H1 (cell line): Measurements from ENCODE around the gene RAB24. TPM values are rescaled to one million over a fixed set of nuclear protein-coding genes. Genes with fewer than 3 reads are reported as not detected.

Experiments used
- CTCF ChIA-PET: fragments of 300-600 bp; sonication (Branson Sonifier 250); formaldehyde crosslinking; loops from one replicate; lab custom pipeline; 2021; ENCODE audit not compliant: partially characterized antibody; lab: Charles Lee
- POLR2A ChIA-PET: fragments of 300-600 bp; sonication (Branson Sonifier 250); formaldehyde crosslinking; loops from one replicate; lab custom pipeline; 2021; ENCODE audit warnings: inconsistent platforms; ENCODE audit not compliant: partially characterized antibody; lab: Charles Lee
- DNase-seq, 2 experiments: peaks; one replicate each; pipeline versions ENCODE4 v3.0.0 to v3.0.0-alpha.2; 2010 to 2022; ENCODE audit warnings: low spot score in 2 of 2, low read depth in 1 of 2, mixed read lengths in 1 of 2
- FAIRE-seq: peaks from 2 replicates; lab custom pipeline; 2011; peaks lifted over from hg19 to GRCh38; lab: Jason Lieb, UNC
- H2AFZ ChIP-seq: 2 replicates; pipeline ENCODE4 v1.8.1; 2012; ENCODE audit warnings: low read length, inconsistent platforms
- H2AK5ac ChIP-seq: 2 replicates; pipeline ENCODE4 v1.6.1; 2013; ENCODE audit warnings: low read depth, low read length
- H2BK120ac ChIP-seq: replicated peaks from 2 replicates; pipeline ENCODE3; 2013; ENCODE audit warnings: low read depth, low read length, inconsistent platforms
- H2BK12ac ChIP-seq: 2 replicates; pipeline ENCODE4 v1.6.1; 2013; ENCODE audit warnings: low read depth, low read length
- H2BK15ac ChIP-seq: 2 replicates; pipeline ENCODE4 v1.6.1; 2013; ENCODE audit warnings: low read length
- H2BK20ac ChIP-seq: 2 replicates; pipeline ENCODE4 v1.6.1; 2013; ENCODE audit warnings: low read length
- H2BK5ac ChIP-seq: 2 replicates; pipeline ENCODE4 v1.6.1; 2013; ENCODE audit warnings: low read depth, low read length
- H3K14ac ChIP-seq: 2 replicates; pipeline ENCODE4 v1.6.1; 2013; ENCODE audit warnings: inconsistent platforms; ENCODE audit not compliant: insufficient read length
- H3K18ac ChIP-seq: 2 replicates; pipeline ENCODE4 v1.6.1; 2013; ENCODE audit warnings: low read length; ENCODE audit errors: extremely low read depth
- H3K23ac ChIP-seq: 2 replicates; pipeline ENCODE4 v1.6.1; 2013; ENCODE audit warnings: inconsistent platforms; ENCODE audit not compliant: insufficient read length
- H3K23me2 ChIP-seq: 2 replicates; pipeline ENCODE4 v1.6.1; 2013; ENCODE audit warnings: low read depth, low read length
- H3K27ac ChIP-seq: 2 replicates; pipeline ENCODE4 v1.6.1; 2011; ENCODE audit warnings: low read depth, low read length, inconsistent platforms
- H3K27me3 ChIP-seq, 4 experiments: replicated peaks in 1 of 4; 1 replicate in 1 of 4; 2 replicates in 3 of 4; pipeline versions ENCODE4 v1.6.1 to v1.8.1; 2011 to 2013; ENCODE audit warnings: low read length in 3 of 4, mild to moderate bottlenecking in 3 of 4, inconsistent platforms in 2 of 4, mixed read lengths in 2 of 4, moderate library complexity in 1 of 4; ENCODE audit not compliant: control insufficient read depth in 3 of 4, insufficient read depth in 3 of 4; ENCODE audit errors: extremely low read depth in 1 of 4
- H3K36me3 ChIP-seq, 4 experiments: 2 replicates each; pipeline versions ENCODE4 v1.6.1 to v1.8.1; 2011 to 2013; ENCODE audit warnings: mild to moderate bottlenecking in 4 of 4, low read length in 3 of 4, moderate library complexity in 2 of 4, control low read depth in 1 of 4, inconsistent platforms in 1 of 4; ENCODE audit not compliant: insufficient read depth in 4 of 4, control insufficient read depth in 2 of 4
- H3K4ac ChIP-seq: replicated peaks from 2 replicates; pipeline ENCODE3; 2013; ENCODE audit warnings: low read length, low read depth, mixed read lengths, inconsistent platforms; ENCODE audit not compliant: insufficient read length
- H3K4me1 ChIP-seq, 4 experiments: replicated peaks in 1 of 4; 1 replicate in 1 of 4; 2 replicates in 3 of 4; pipeline versions ENCODE4 v1.6.1 to v1.8.1; 2011 to 2013; ENCODE audit warnings: low read length in 3 of 4, inconsistent platforms in 2 of 4, mixed read lengths in 1 of 4; ENCODE audit not compliant: insufficient read depth in 4 of 4, control insufficient read depth in 3 of 4
- H3K4me2 ChIP-seq, 2 experiments: 2 replicates each; pipeline versions ENCODE4 v1.6.1 to v1.8.1; 2011 to 2013; ENCODE audit warnings: low read depth in 2 of 2, low read length in 2 of 2, control low read depth in 1 of 2, inconsistent platforms in 1 of 2, mild to moderate bottlenecking in 1 of 2; ENCODE audit not compliant: insufficient read depth in 1 of 2
- H3K4me3 ChIP-seq, 4 experiments: fragments of 200-600, 300-600 bp in 1 of 4; sonication (generic), shearing (Covaris generic), sonication (Bioruptor Twin) in 1 of 4; 2 replicates each; pipeline versions ENCODE4 v1.5.1 to v1.8.1; 2011 to 2016; ENCODE audit warnings: low read length in 4 of 4, low read depth in 3 of 4, control low read depth in 2 of 4, inconsistent platforms in 2 of 4, mild to moderate bottlenecking in 2 of 4, mixed read lengths in 1 of 4, moderate library complexity in 1 of 4; ENCODE audit not compliant: insufficient read depth in 2 of 4; ENCODE audit errors: extremely low read depth in 1 of 4
- H3K56ac ChIP-seq: replicated peaks from 2 replicates; pipeline ENCODE3; 2013; ENCODE audit warnings: low read depth, mild to moderate bottlenecking, mixed read lengths, low read length, inconsistent platforms; ENCODE audit not compliant: insufficient read length
- H3K79me1 ChIP-seq: 2 replicates; pipeline ENCODE4 v1.6.1; 2013; ENCODE audit warnings: low read depth, low read length, control low read depth
- H3K79me2 ChIP-seq, 2 experiments: 2 replicates each; pipeline versions ENCODE4 v1.6.1 to v1.8.1; 2012 to 2013; ENCODE audit warnings: low read length in 2 of 2, mild to moderate bottlenecking in 2 of 2, inconsistent platforms in 1 of 2; ENCODE audit not compliant: insufficient read depth in 2 of 2, control insufficient read depth in 1 of 2
- H3K9ac ChIP-seq, 4 experiments: replicated peaks in 1 of 4; 1 replicate in 1 of 4; 2 replicates in 3 of 4; pipeline versions ENCODE4 v1.6.1 to v1.8.1; 2011 to 2013; ENCODE audit warnings: low read depth in 3 of 4, low read length in 3 of 4, control low read depth in 2 of 4, mild to moderate bottlenecking in 2 of 4, moderate library complexity in 2 of 4, inconsistent platforms in 1 of 4; ENCODE audit errors: extremely low read depth in 1 of 4
- H3K9me3 ChIP-seq, 2 experiments: 2 replicates each; pipeline versions ENCODE4 v1.6.1 to v1.8.1; 2012 to 2013; ENCODE audit warnings: mild to moderate bottlenecking in 2 of 2, moderate library complexity in 2 of 2, control low read depth in 1 of 2, inconsistent platforms in 1 of 2, low read depth in 1 of 2, low read length in 1 of 2, mixed read lengths in 1 of 2; ENCODE audit not compliant: insufficient read depth in 2 of 2
- H4K20me1 ChIP-seq, 2 experiments: replicated peaks in 1 of 2; 2 replicates each; pipeline versions ENCODE3 to v1.8.1; 2011 to 2013; ENCODE audit warnings: inconsistent platforms in 2 of 2, low read length in 2 of 2, mild to moderate bottlenecking in 1 of 2; ENCODE audit not compliant: insufficient read depth in 2 of 2, control insufficient read depth in 1 of 2
- H4K5ac ChIP-seq: 2 replicates; pipeline ENCODE4 v1.6.1; 2013; ENCODE audit warnings: low read length, low read depth, mixed read lengths, inconsistent platforms; ENCODE audit not compliant: insufficient read length
- H4K8ac ChIP-seq: 2 replicates; pipeline ENCODE4 v1.8.0; 2013; ENCODE audit warnings: mild to moderate bottlenecking, moderate library complexity, low read length, inconsistent platforms; ENCODE audit not compliant: insufficient read depth; ENCODE audit errors: extremely low read depth
- H4K91ac ChIP-seq: replicated peaks from 2 replicates; pipeline ENCODE3; 2013; ENCODE audit warnings: low read length, mixed read lengths, inconsistent platforms; ENCODE audit not compliant: insufficient read length
- BACH1 ChIP-seq: IDR thresholded peaks from 2 replicates; pipeline ENCODE4 v1.6.1; 2012; ENCODE audit warnings: low read length, improper control_type of control experiment
- MAX ChIP-seq: IDR thresholded peaks from 2 replicates; pipeline ENCODE4 v1.6.1; 2012; ENCODE audit warnings: inconsistent platforms
- POLR2A ChIP-seq, 2 experiments: IDR thresholded peaks; 1 replicate in 1 of 2; 2 replicates in 1 of 2; pipeline ENCODE4 v1.6.1; 2011; ENCODE audit warnings: low read depth in 2 of 2, low read length in 2 of 2, mild to moderate bottlenecking in 2 of 2; ENCODE audit errors: control extremely low read depth in 1 of 2
- RFX5 ChIP-seq: IDR thresholded peaks from 2 replicates; pipeline ENCODE4 v1.6.1; 2011; ENCODE audit warnings: low read depth, low read length, improper control_type of control experiment, borderline replicate concordance
- RXRA ChIP-seq: IDR thresholded peaks from 2 replicates; pipeline ENCODE4 v1.6.1; 2011; ENCODE audit warnings: low read depth, mild to moderate bottlenecking, low read length, moderate library complexity; ENCODE audit not compliant: insufficient read depth
- SP1 ChIP-seq: IDR thresholded peaks from 2 replicates; pipeline ENCODE4 v1.6.1; 2011; ENCODE audit warnings: low read depth, low read length
- TAF7 ChIP-seq: optimal IDR thresholded peaks from 2 replicates; pipeline ENCODE3; 2011; ENCODE audit warnings: low read depth, mild to moderate bottlenecking, inconsistent platforms, low read length, moderate library complexity, borderline replicate concordance
- TCF12 ChIP-seq: IDR thresholded peaks from 2 replicates; pipeline ENCODE4 v1.6.1; 2011; ENCODE audit warnings: low read depth, mild to moderate bottlenecking, low read length
- TEAD4 ChIP-seq: IDR thresholded peaks from 2 replicates; pipeline ENCODE4 v1.6.1; 2012; ENCODE audit warnings: low read depth, low read length, inconsistent platforms, mixed read lengths
- ZNF274 ChIP-seq: IDR thresholded peaks from 2 replicates; pipeline ENCODE4 v1.7.0; 2012; ENCODE audit warnings: low read length, borderline replicate concordance; ENCODE audit errors: extremely low read depth
- WGBS, 2 experiments: shearing (Covaris generic) in 1 of 2; methylation state at CpG; one replicate each; pipeline versions ENCODE4 v1.1.6 to v1.1.7; 2013 to 2015; ENCODE audit warnings: low lambda C conversion rate in 2 of 2, mixed read lengths in 2 of 2, inconsistent platforms in 1 of 2, low coverage in 1 of 2, missing lambda C conversion rate in 1 of 2; ENCODE audit not compliant: insufficient replicate concordance in 2 of 2, insufficient coverage in 1 of 2, insufficient read length in 1 of 2; ENCODE audit errors: extremely low coverage in 1 of 2, missing lambda C conversion rate in 1 of 2; 5-methylcytosine and 5-hydroxymethylcytosine counted together
- polyA plus RNA-seq, 7 experiments: library from polyadenylated mRNA; depleted of rRNA in 3 of 7; stranded (reverse) in 5 of 7; unstranded in 2 of 7; fragments of >200 nt in 5 of 7; fragments of 200-250 nt in 2 of 7; gene quantifications; 1 replicate in 5 of 7; 2 replicates in 1 of 7; 4 replicates in 1 of 7; pipeline versions ENCODE4 v1.2.1 to v1.2.3, GENCODE V29; 2011 to 2013; ENCODE audit warnings: missing spikeins in 2 of 7, mixed read lengths in 2 of 7
- total RNA-seq: library from RNA; stranded (reverse); fragmentation: NEBNext Ultra II Directional; extraction: Animal tissue kit (Norgen Biotek cat#: 25700); gene quantifications from 2 replicates; pipeline ENCODE4 v1.2.1, GENCODE V29; 2021

RAB24 gene
- total and polyA plus RNA-seq, 2 of the 8 experiments (the other 6 are each of a cell fraction or from before 2014, with no cell fraction given) = 18.8 to 33.8 TPM

DNA sequence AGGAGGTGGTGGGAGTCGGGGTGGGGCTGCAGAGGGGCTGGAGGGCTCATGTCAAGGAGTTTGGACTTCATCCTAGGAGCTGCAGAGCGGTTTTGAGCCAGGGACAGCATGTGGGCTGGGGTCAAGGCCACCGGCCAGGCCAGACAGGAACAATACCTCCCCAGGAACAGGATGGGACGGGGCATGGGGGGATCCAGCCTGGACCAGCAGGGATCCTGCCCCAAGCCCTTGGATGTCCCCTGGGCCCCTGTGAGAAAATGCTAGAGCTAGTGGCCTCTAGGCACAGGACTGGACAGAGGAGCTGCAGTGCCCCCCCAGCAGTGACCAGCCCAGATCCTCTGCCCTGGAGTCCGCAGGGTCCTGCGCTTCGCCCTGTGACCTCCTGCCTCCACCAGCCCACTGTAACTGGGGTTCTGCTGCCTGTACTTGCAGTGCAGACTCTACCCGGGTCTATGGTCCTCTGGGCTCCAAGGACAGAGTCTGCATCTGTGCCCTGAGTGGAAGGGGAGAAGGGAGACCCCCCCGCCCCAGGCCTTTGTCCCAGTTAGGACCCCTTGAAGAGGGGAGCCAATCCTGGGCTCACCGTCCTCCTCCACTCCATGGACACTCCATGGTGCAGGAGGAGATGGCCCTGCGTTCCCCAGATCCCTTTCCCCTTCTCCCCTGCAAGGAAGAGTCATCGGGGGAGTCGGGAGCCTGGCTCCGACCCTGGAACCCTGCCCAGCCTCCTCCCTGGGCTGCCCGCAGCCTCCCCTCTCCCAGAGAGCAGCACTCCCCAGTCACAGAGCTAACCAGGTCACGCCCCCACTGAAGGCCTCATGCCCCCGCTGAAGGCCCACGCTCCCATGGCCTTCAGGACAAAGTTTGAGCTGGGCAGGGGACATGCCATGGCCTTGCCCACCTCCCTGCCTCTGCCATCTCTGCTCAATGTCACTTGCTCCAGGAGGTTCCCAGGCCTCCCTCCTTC is 11.1 kb upstream of the RAB24 start:
- Histone ChIP-seq H3K79me1 (no peaks in the 10 kb centered on the region), H4K5ac (no peak overlapping the region), H2AK5ac (no peak overlapping the region; the same call in 1 of the 2 replicates), H4K91ac (no peak overlapping the region), H3K27ac (no peak overlapping the region), H3K27me3 (no peaks in the 10 kb centered on the region), H3K4ac (no peak overlapping the region), H2BK12ac (peak overlapping the region; percentile 60; the same call in 1 of the 2 replicates), H3K79me2 (no peaks in the 10 kb centered on the region), H3K4me2 (no peak overlapping the region), H3K9ac (no peak overlapping the region), H2BK120ac (no peak overlapping the region), H2BK15ac (0 out of 2 replicates have a peak overlapping the region, but pooled peaks have one; percentile 61), H3K4me3 (no peak overlapping the region), H2AFZ (no peak overlapping the region), H3K9me3 (no peaks in the 10 kb centered on the region), H2BK20ac (no peak overlapping the region), H3K36me3 (no peaks in the 10 kb centered on the region), H3K14ac (no peak overlapping the region), H3K23ac (no peak overlapping the region), H2BK5ac (no peak overlapping the region; the same call in 1 of the 2 replicates), H4K8ac (peak overlapping the region; percentile 32; the same call in 1 of the 2 replicates), H4K20me1 (peaks cover 0 to 8% of the 10 kb centered on the region in 2 experiments), H3K18ac (no peak overlapping the region), H3K56ac (no peak overlapping the region), H3K4me1 (peaks cover 0 to 19% (median 14%) of the 10 kb centered on the region in 4 experiments; a peak in 6 of 7 replicates), H3K23me2 (peaks cover 11% of the 10 kb centered on the region)
- DNase-seq = no peak
- 89% methylated on average over 13 of the region's 18 CpGs; no CpG with 5 or more reads in 1 of the 2 experiments for WGBS, 2 experiments
- POLR2A ChIA-PET = interaction anchor here (0.6 to 6.0 kb wide), 6 partner anchors 12 to 246 kb away, joined by 3 to 26 read pairs (median 5); partner anchors contain the start of genes LMAN2, PRELID1 and RAB24
- CTCF ChIA-PET = interaction anchor here (1.0 to 16.6 kb wide), 6 partner anchors 11 to 135 kb away, joined by 3 to 251 read pairs (median 8); no protein-coding TSS in a partner anchor
- no peak for FAIRE-seq
- TF ChIP-seq RXRA (no peak), RFX5 (no peak), TAF7 (no peak), POLR2A (IDR thresholded peaks at IDR 0.05; ENCODE audit: control extremely low read depth in 1 of 2, low read depth in 2 of 2, low read length in 2 of 2) (no peak), SP1 (no peak), TEAD4 (no peak), ZNF274 (no peak), MAX (no peak), BACH1 (no peak), TCF12 (no peak)
